NCI-H1694 treated with DMSO at 0.1 percent for 48 hours (cell line): ENCODE results near the gene OR10G7.
"Not testable (repeated sequence)": the region's sequence is repeated elsewhere in the genome, so short reads cannot be mapped to it uniquely, and the experiment has no call there.

ENCODE experiments used
- DNase-seq: peaks from one replicate; lab custom pipeline; 2025; lab: John Stamatoyannopoulos, UW

OR10G7 gene

GRCh38 chr11:124039557-124039956 lies 1.6 kb downstream of the OR10G7 start:
- DNase-seq, result no peak

- DNase-seq, result no peak
Measured at GRCh38 chr11:124036666-124037065, 4.5 kb downstream of the OR10G7 start.

GRCh38 chr11:124026498-124026897 lies 14.6 kb downstream of the OR10G7 start, which contains the start of gene OR10G8:
Gene OR10G8 (plus strand): TSS chr11:124026798. CDS start chr11:124029623, 2,825 bp downstream.
- no peak for DNase-seq

- DNase-seq, result not testable (repeated sequence)
Measured at GRCh38 chr11:124015837-124016236, 25.3 kb downstream of the OR10G7 start.

GRCh38 chr11:124012697-124013096 lies 28.4 kb downstream of the OR10G7 start, which contains the start of gene OR10G4:
Gene OR10G4 (plus strand): TSS chr11:124012997. CDS start chr11:124015575, 2,578 bp downstream.
- DNase-seq, result no peak

GRCh38 chr11:123995119-123995518 lies 46.0 kb downstream of the OR10G7 start, which contains the start of gene OR10G6:
Gene OR10G6 (minus strand): TSS chr11:123995161. CDS start chr11:123995161, 0 bp downstream.
- no peak for DNase-seq
